Ectodermal cell (in vitro differentiated cells): ENCODE results near the gene STK11.

Experiments
- H3K27ac ChIP-seq: 2 replicates; pipeline ENCODE4 v1.7.0; 2013; ENCODE audit warnings: mild to moderate bottlenecking, low read depth, low read length; ENCODE audit not compliant: insufficient read depth, poor library complexity, severe bottlenecking
- H3K27me3 ChIP-seq: 2 replicates; pipeline ENCODE4 v1.7.0; 2013; ENCODE audit warnings: mild to moderate bottlenecking, low read length; ENCODE audit not compliant: insufficient read depth, control insufficient read depth, poor library complexity, severe bottlenecking
- H3K36me3 ChIP-seq: one replicate; pipeline ENCODE4 v1.7.0; 2013; ENCODE audit warnings: low read length; ENCODE audit not compliant: control insufficient read depth, insufficient read depth
- H3K4me1 ChIP-seq: one replicate; pipeline ENCODE4 v1.7.0; 2013; ENCODE audit warnings: low read length; ENCODE audit not compliant: control insufficient read depth, insufficient read depth
- H3K4me3 ChIP-seq: 2 replicates; pipeline ENCODE4 v1.7.0; 2013; ENCODE audit warnings: low read depth, low read length, control low read depth; ENCODE audit not compliant: insufficient read depth
- H3K9me3 ChIP-seq: 2 replicates; pipeline ENCODE4 v1.7.0; 2013; ENCODE audit warnings: mild to moderate bottlenecking, low read length, moderate library complexity; ENCODE audit not compliant: control insufficient read depth
- WGBS, 2 experiments: methylation state at CpG; one replicate each; pipeline ENCODE4 v1.1.7; 2013; ENCODE audit warnings: missing lambda C conversion rate in 2 of 2; 5-methylcytosine and 5-hydroxymethylcytosine counted together

STK11 gene

DNA sequence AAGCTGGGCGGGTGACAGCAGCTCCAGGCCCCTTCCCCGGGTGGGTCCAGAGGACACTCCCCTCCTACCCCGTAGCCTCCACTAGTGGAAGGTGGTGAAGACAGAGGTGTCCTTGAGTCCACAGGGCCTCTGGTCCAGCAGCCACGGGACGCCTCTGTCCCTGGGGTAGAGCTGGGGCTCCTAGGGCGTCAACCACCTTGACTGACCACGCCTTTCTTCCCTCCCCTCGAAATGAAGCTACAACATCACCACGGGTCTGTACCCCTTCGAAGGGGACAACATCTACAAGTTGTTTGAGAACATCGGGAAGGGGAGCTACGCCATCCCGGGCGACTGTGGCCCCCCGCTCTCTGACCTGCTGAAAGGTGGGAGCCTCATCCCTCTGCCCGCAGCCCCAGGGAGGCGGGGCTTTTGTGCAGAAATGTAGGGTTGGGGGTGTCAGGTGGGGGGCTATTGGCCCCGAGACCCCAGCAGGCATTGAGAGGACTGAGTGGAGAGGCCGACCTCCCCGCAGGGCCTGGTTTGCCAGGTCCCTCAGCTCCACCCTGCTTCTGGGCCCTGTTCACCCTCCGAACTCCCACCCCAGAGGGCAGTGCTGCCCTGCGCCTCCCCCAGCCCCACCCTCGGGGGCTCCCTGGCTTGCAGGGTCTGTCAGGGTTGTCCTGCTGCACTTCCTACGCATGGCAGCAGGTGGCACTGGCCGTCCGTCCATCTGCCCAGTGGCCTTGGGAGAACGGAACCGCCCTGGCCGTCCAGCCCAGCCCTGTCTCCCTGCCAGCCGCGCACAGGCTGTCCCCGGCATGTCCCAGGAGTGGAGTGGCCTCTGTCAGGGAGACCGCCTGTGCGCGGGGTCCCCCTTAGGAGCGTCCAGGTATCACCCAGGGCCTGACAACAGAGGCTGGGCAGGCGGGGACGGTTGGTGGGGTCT, 15.7 kb downstream of the STK11 start:
- Histone ChIP-seq H3K4me3 (no peak overlapping the region), H3K9me3 (no peaks in the 10 kb centered on the region), H3K27me3 (no peaks in the 10 kb centered on the region), H3K27ac (no peak overlapping the region), H3K36me3 (peaks cover 12% of the 10 kb centered on the region), H3K4me1 (no peaks in the 10 kb centered on the region)
- 88 to 89% methylated on average over 38 of the region's 38 CpGs for WGBS, 2 experiments

- no peaks in the 10 kb centered on the region for H3K27me3 ChIP-seq
- no peak overlapping the region for H3K4me3 ChIP-seq
- H3K36me3 ChIP-seq, result peaks cover 17% of the 10 kb centered on the region
- no peaks in the 10 kb centered on the region for H3K4me1 ChIP-seq
- H3K9me3 ChIP-seq, result no peaks in the 10 kb centered on the region
- 95% methylated on average over 22 of the region's 22 CpGs for WGBS, 2 experiments
- H3K27ac ChIP-seq, result no peak overlapping the region
Observed at GRCh38 chr19:1221904-1222255, 16.3 kb downstream of the STK11 start.

DNA sequence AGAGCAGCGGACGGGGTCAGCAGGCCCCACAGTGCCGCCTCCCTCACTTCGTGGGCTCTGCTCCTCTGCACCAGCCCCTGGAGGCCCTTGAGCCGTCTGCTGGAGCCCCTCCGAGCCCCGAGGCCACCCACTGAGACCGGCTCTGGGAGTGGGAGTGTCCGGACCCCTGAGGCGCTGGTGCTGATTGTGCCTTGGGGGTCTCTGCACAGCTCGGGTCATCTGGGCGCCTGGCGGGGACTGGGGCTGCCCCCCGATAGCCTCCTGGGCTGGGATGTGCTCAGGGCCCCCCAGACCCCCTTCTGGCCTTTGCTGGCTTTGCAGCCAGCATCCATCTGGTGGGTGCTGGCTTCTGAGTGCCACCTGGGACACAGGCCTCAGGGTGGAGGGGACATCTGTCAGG, 16.8 kb downstream of the STK11 start:
- Histone ChIP-seq H3K27ac (no peak overlapping the region), H3K36me3 (peaks cover 22% of the 10 kb centered on the region), H3K4me1 (no peaks in the 10 kb centered on the region)

DNA sequence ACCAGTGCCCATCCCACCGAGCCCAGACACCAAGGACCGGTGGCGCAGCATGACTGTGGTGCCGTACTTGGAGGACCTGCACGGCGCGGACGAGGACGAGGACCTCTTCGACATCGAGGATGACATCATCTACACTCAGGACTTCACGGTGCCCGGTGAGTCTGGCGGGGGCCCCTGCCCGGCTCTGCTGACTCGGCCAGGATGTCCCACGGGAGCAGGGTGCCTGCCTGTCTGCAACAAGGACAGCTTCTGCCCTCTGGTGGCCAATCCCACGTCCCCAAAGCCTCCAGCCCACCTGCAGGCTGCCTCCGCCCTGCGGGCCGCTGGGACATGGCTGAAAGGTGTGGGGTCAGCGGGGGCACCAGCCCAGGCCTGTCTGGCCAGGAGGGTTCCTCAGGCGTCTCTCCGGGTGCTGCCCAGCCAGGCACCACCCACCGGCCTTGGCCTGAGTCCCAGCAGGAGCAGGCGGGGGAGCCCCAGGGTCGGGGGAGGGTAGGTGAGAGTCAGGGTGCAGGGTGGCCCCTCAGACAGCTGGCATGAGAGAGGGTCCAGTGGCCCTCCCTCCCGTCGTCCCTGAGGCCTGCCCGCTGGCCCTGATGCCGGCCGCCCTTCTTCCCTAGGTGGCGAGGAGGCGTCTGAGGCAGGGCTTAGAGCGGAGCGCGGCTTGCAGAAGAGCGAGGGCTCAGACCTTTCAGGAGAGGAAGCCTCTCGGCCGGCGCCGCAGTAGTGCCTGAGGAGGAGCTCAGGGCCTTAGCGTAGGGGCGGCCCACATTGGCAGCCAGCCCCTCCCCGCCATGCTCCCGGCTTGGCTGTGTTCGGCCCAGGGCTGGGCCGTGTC, 17.7 kb downstream of the STK11 start:
- H3K4me3 ChIP-seq, result no peak overlapping the region
- H3K9me3 ChIP-seq, result no peaks in the 10 kb centered on the region
- H3K27me3 ChIP-seq, result no peaks in the 10 kb centered on the region
- H3K36me3 ChIP-seq, result peaks cover 30% of the 10 kb centered on the region
- H3K27ac ChIP-seq, result no peak overlapping the region
- WGBS, 2 experiments, result 91 to 93% methylated on average over 48 of the region's 48 CpGs
- no peaks in the 10 kb centered on the region for H3K4me1 ChIP-seq

More for the DNA sequence above, 16.8 kb downstream of the STK11 start:
- WGBS, 2 experiments, result 90 to 93% methylated on average over 14 of the region's 14 CpGs
- H3K4me3 ChIP-seq, result no peak overlapping the region
- H3K9me3 ChIP-seq, result no peaks in the 10 kb centered on the region
- H3K27me3 ChIP-seq, result no peaks in the 10 kb centered on the region

- no peaks in the 10 kb centered on the region for H3K4me1 ChIP-seq
- H3K27ac ChIP-seq, result peak overlapping the region; percentile 16
- H3K9me3 ChIP-seq, result no peaks in the 10 kb centered on the region
- peaks cover 30% of the 10 kb centered on the region for H3K36me3 ChIP-seq
- H3K4me3 ChIP-seq, result no peak overlapping the region
- 92 to 94% methylated on average over 16 of the region's 16 CpGs for WGBS, 2 experiments
- H3K27me3 ChIP-seq, result no peaks in the 10 kb centered on the region
Observed at GRCh38 chr19:1224047-1224825, 18.7 kb downstream of the STK11 start.

GRCh38 chr19:1224847-1225246, 19.3 kb downstream of the STK11 start:
- Histone ChIP-seq H3K4me1 (no peaks in the 10 kb centered on the region), H3K9me3 (no peaks in the 10 kb centered on the region), H3K27ac (no peak overlapping the region), H3K4me3 (no peak overlapping the region), H3K36me3 (peaks cover 30% of the 10 kb centered on the region), H3K27me3 (no peaks in the 10 kb centered on the region)
- 90 to 91% methylated on average over 16 of the region's 16 CpGs for WGBS, 2 experiments

DNA sequence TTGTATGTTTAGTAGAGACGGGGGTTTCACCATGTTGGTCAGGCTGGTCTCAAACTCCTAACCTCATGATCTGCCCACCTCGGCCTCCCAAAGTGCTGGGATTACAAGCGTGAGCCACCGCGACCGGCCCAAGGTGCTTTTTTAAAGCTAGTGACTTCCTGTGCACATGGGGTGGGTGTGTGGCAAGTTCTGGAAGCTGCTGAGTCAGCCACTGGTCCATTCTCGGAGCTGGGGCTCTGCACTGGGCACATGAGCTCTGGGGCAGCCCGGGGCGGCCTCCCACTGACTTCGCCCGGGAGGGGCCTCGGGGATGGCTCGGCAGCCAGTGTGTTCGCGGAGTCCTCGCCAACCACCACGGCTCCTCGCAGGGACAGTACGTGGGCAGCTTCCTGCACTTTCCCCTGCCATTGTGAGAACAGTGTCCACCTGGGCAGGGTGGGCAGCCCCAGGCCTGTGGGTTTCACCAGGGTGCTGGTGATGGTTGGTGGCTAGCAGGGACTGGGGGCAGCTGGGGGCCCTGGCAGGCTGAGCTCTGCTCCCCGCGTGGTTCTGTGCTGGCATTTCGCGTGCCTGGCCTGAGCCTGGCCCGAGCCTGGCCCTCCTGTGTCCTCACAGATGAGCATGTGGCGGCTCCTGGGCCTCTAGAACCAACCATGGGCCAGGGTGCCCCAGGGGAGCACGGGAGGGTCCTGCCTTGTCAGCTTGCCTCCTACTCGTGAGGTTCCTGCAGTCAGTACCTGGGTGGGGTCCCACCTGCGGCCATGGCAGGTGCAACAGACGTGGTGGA, 20.1 kb downstream of the STK11 start:
- no peaks in the 10 kb centered on the region for H3K9me3 ChIP-seq
- H3K36me3 ChIP-seq, result peaks cover 25% of the 10 kb centered on the region
- H3K4me1 ChIP-seq, result peaks cover 3% of the 10 kb centered on the region
- no peak overlapping the region for H3K4me3 ChIP-seq
- no peaks in the 10 kb centered on the region for H3K27me3 ChIP-seq
- H3K27ac ChIP-seq, result no peak overlapping the region
- 91 to 93% methylated on average over 29 of the region's 29 CpGs for WGBS, 2 experiments

- Histone ChIP-seq H3K27me3 (no peaks in the 10 kb centered on the region), H3K4me1 (peaks cover 8% of the 10 kb centered on the region), H3K36me3 (peaks cover 20% of the 10 kb centered on the region), H3K9me3 (no peaks in the 10 kb centered on the region), H3K4me3 (no peak overlapping the region), H3K27ac (no peak overlapping the region)
- 95 to 97% methylated on average over 11 of the region's 11 CpGs for WGBS, 2 experiments
Observed at GRCh38 chr19:1226227-1226518, 20.6 kb downstream of the STK11 start.

- Histone ChIP-seq H3K27ac (no peak overlapping the region), H3K4me3 (no peak overlapping the region), H3K27me3 (no peaks in the 10 kb centered on the region), H3K4me1 (peaks cover 9% of the 10 kb centered on the region), H3K9me3 (no peaks in the 10 kb centered on the region), H3K36me3 (peaks cover 19% of the 10 kb centered on the region)
- 96% methylated on average over 50 of the region's 50 CpGs for WGBS, 2 experiments
Observed at GRCh38 chr19:1226522-1227303, 21.1 kb downstream of the STK11 start.
